Spleen (tissue), 11 donors: ENCODE results near the gene ZDHHC4. TPM values are rescaled to one million over a fixed set of nuclear protein-coding genes. Genes with fewer than 3 reads are reported as not detected.

Source experiments
- DNase-seq: peaks from one replicate; pipeline ENCODE4 v3.0.0-alpha.2; 2020
- H3K27ac ChIP-seq, 8 donors: fragments of 200-600 bp; sonication (generic) in 7 of 8; 1 replicate in 4 of 8; 2 replicates in 4 of 8; pipeline versions ENCODE4 v1.5.0 to v1.8.0; 2016 to 2021; ENCODE audit warnings: inconsistent platforms in 4 of 8, mild to moderate bottlenecking in 4 of 8, moderate library complexity in 1 of 8
- H3K27me3 ChIP-seq, 7 donors: fragments of 200-600 bp; sonication (generic) in 6 of 7; replicated peaks in 1 of 7; 1 replicate in 4 of 7; 2 replicates in 3 of 7; pipeline versions ENCODE4 v1.5.0 to v1.8.0; 2016 to 2021; ENCODE audit warnings: inconsistent platforms in 3 of 7, mild to moderate bottlenecking in 1 of 7
- H3K36me3 ChIP-seq, 6 donors: fragments of 200-600 bp; sonication (generic) in 5 of 6; 1 replicate in 4 of 6; 2 replicates in 2 of 6; pipeline versions ENCODE4 v1.5.0 to v1.8.0; 2016 to 2021; ENCODE audit warnings: inconsistent platforms in 2 of 6
- H3K4me1 ChIP-seq, 6 donors: fragments of 200-600 bp; sonication (generic) in 5 of 6; 1 replicate in 3 of 6; 2 replicates in 3 of 6; pipeline versions ENCODE4 v1.5.0 to v1.8.0; 2016 to 2021; ENCODE audit warnings: inconsistent platforms in 3 of 6
- H3K4me3 ChIP-seq, 8 donors: fragments of 200-600 bp; sonication (generic) in 7 of 8; 1 replicate in 4 of 8; 2 replicates in 4 of 8; pipeline versions ENCODE4 v1.5.0 to v1.8.0; 2016 to 2021; ENCODE audit warnings: inconsistent platforms in 4 of 8, mild to moderate bottlenecking in 4 of 8, moderate library complexity in 2 of 8
- H3K9me3 ChIP-seq, 8 donors: fragments of 200-600 bp; sonication (generic) in 7 of 8; 1 replicate in 4 of 8; 2 replicates in 4 of 8; pipeline versions ENCODE4 v1.5.0 to v1.8.0; 2016 to 2021; ENCODE audit warnings: inconsistent platforms in 4 of 8
- CTCF ChIP-seq, 11 experiments: fragments of 200-600 bp in 7 of 11; fragments of 450-650 bp in 4 of 11; sonication (generic) in 4 of 11; IDR thresholded peaks in 8 of 11; conservative IDR thresholded peaks in 3 of 11; 1 replicate in 7 of 11; 2 replicates in 4 of 11; pipeline versions ENCODE4 v1.4.0 to v1.8.0; 2016 to 2021; ENCODE audit warnings: antibody characterized with exemption in 11 of 11, inconsistent platforms in 4 of 11, mild to moderate bottlenecking in 1 of 11
- POLR2A ChIP-seq, 3 donors: fragments of 450-650 bp; IDR thresholded peaks; one replicate each; pipeline ENCODE4 v1.5.1; 2017; ENCODE audit warnings: antibody characterized with exemption in 3 of 3, mild to moderate bottlenecking in 1 of 3
- POLR2AphosphoS5 ChIP-seq, 3 donors: sonication (generic); formaldehyde crosslinking; IDR thresholded peaks; one replicate each; pipeline ENCODE4 v1.5.1; 2017; ENCODE audit warnings: antibody characterized with exemption in 3 of 3
- WGBS, 5 donors: extraction: QIAGEN DNeasy Blood & Tissue Kit in 3 of 5; methylation state at CpG; one replicate each; pipeline versions ENCODE4 v1.1.5 to v1.1.7; 2013 to 2018; 5-methylcytosine and 5-hydroxymethylcytosine counted together
- intact Hi-C: fragments of 100-400 bp; cut with DNase I; formaldehyde crosslinking; loops from one replicate; pipeline ENCODE4 v1.15.0; 2023; ENCODE audit warnings: low total_unique reads
- polyA plus RNA-seq, 3 donors: library from polyadenylated mRNA; stranded (reverse); fragments of 200-250 nt; gene quantifications; one replicate each; pipeline ENCODE4 v1.2.1, GENCODE V29; 2013
- total RNA-seq, 7 donors: library from RNA; depleted of rRNA in 3 of 7; stranded (reverse); fragments of >200 nt in 3 of 7; fragmentation: NEBNext Ultra II Directional in 4 of 7; extraction: Animal tissue kit (Norgen Biotek cat#: 25700) in 4 of 7; gene quantifications; one replicate each; pipeline versions ENCODE4 v1.1.0 to v1.2.1, GENCODE V29; 2016 to 2021
- donor health status: healthy with polysubstance abuse.
- donor health status: DM: no; HTN: no; CAD: no; lungs with moderate emphysema.
- donor health status: DM: no; HTN: no; CAD: no.
- donor health status: Bipolar disorder and iron deficiency.
- donor health status: healthy.
- donor health status: DM: no; HTN: no; CAD: no.
- donor health status: DM: yes; HTN: yes; CAD: no.

Gene ZDHHC4
- total and polyA plus RNA-seq, 10 donors: 26.6 to 46.4 (median 37.4) TPM

DNA sequence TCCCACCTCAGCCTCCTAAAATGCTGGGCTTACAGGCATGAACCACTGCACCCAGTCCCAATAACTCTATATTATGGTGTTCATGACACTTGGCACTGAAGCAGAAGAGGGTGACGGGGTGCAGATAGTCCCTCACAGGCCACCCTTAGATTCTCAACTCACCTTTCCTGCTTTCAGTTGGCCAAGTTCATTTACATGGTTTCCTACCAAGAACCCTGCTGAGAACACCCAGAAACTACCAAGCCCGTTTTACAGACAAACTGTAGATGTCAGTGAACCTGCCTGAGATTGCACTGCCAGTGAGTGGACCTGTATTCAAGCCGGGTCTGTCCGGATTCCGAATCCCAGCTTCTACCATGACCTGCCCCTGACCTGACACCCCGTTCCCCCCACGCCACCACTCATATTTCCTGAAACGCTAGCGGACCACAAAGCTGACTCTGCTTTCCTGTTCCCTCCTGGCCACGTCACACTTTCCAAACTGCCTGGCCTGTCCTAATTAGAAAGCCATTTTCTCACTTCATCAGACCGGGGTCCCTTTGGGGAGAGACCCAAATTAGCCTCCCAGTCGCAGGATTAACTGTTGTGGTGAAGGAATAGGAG is 43.3 kb upstream of the ZDHHC4 start:
- Histone ChIP-seq H3K4me1 (peaks cover 8 to 39% (median 23%) of the 10 kb centered on the region in 6 donors), H3K27me3 (peaks cover 0 to 83% (median 56%) of the 10 kb centered on the region in 7 donors), H3K9me3 (no peaks in the 10 kb centered on the region), H3K27ac (no peak overlapping the region), H3K4me3 (no peak overlapping the region), H3K36me3 (no peaks in the 10 kb centered on the region)
- WGBS, 5 donors: 12 to 18% (median 17%) methylated on average over 12 of the region's 12 CpGs
- intact Hi-C loops: no loop called here
- DNase-seq: no peak
- TF ChIP-seq POLR2A (IDR thresholded peaks at IDR 0.05) (no peak), CTCF (IDR thresholded peaks at IDR 0.05 in 8 of 11, conservative IDR thresholded peaks at IDR 0.05 in 3 of 11) (no peak), POLR2AphosphoS5 (IDR thresholded peaks at IDR 0.05) (no peak)

DNA sequence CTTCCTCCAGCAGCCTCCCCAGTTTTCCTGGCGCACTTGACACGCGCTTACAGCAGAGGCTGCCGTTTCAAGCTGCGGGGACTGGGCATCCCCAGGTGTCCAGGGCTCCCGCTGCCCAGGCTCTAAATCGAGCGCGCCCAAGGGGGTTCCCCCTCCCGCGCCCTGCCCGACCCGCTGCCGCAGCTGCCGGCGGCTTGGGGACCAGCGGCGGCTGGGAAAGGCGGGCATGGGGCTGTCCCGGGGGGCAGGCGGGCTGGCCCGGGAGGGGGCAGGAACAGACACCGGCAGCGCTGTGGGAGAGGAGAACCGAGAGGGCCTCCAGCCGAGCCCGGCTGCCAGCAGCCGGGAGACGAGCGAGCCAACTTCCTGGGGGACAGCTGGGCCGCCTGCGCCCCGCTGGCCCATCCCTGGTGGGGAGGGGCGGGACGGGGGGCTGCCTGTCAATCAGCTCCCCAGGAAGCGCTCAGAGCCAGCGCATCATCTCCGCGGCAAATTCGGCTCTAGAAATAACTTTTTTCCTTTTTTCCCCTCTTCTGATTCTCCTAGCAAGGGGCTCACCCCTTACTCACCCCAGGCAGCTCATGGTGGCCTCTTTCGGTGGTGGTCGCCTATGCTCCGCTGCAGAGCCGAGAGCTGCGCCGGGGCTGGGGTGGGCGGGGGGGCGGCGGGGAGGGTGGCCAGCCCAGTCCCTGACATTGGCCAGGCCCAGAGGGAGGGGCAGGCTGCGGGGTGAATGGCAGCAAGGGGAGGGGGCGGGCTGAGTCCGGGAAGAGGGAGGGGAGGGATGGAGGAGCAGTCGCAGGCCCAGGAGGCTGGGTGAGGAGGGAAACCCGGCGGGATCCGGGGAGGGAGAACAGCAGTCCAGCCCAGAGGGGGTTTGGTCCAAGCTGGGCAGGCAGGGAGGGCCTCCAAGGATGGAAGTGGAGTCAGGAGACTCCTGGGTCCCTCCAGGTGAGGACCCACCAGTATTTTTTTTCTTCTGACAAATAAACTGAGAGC is 40.7 kb upstream of the ZDHHC4 start:
- Histone ChIP-seq H3K27me3 (peaks cover 0 to 73% (median 33%) of the 10 kb centered on the region in 7 donors), H3K36me3 (no peaks in the 10 kb centered on the region)

GRCh38 chr7:6542368-6542767 is 34.9 kb upstream of the ZDHHC4 start:
- no peaks in the 10 kb centered on the region for H3K36me3 ChIP-seq
- TF ChIP-seq POLR2AphosphoS5 (IDR thresholded peaks at IDR 0.05) (no peak), CTCF (IDR thresholded peaks at IDR 0.05 in 8 of 11, conservative IDR thresholded peaks at IDR 0.05 in 3 of 11) (no peak), POLR2A (IDR thresholded peaks at IDR 0.05) (no peak)
- no peak overlapping the region for H3K27ac ChIP-seq
- no peak for DNase-seq
- 81 to 94% (median 88%) methylated on average over 1 of the region's 1 CpG for WGBS, 5 donors
- H3K4me1 ChIP-seq: peaks cover 0 to 10% (median 0%) of the 10 kb centered on the region in 6 donors
- H3K9me3 ChIP-seq: no peaks in the 10 kb centered on the region
- H3K4me3 ChIP-seq: no peak overlapping the region
- peaks cover 0 to 32% (median 8%) of the 10 kb centered on the region in 7 donors for H3K27me3 ChIP-seq
- intact Hi-C loops: no loop called here

More for the DNA sequence above, 40.7 kb upstream of the ZDHHC4 start:
- no peaks in the 10 kb centered on the region for H3K9me3 ChIP-seq
- DNase-seq: no peak
- TF ChIP-seq CTCF (IDR thresholded peaks at IDR 0.05 in 8 of 11, conservative IDR thresholded peaks at IDR 0.05 in 3 of 11) (no peak), POLR2A (IDR thresholded peaks at IDR 0.05) (no peak), POLR2AphosphoS5 (IDR thresholded peaks at IDR 0.05) (no peak)
- intact Hi-C loops: no loop called here
- peak overlapping the region in 5 of 8 donors; percentile 4 to 51 (median 21) for H3K4me3 ChIP-seq
- 2 to 3% (median 2%) methylated on average over 29 to 56 of the region's 56 CpGs for WGBS, 5 donors
- peaks cover 4 to 24% (median 10%) of the 10 kb centered on the region in 6 donors for H3K4me1 ChIP-seq
- H3K27ac ChIP-seq: no peak overlapping the region
